Measurements from ENCODE around the gene RCCD1. TPM values are rescaled to one million over a fixed set of nuclear protein-coding genes. Genes with fewer than 3 reads are reported as not detected.

Gene RCCD1
- total and polyA plus RNA-seq, 9 of the 15 experiments (the other 6 are each of a cell fraction or from before 2014, with no cell fraction given), result 11.1 to 51.4 (median 24.7) TPM

DNA sequence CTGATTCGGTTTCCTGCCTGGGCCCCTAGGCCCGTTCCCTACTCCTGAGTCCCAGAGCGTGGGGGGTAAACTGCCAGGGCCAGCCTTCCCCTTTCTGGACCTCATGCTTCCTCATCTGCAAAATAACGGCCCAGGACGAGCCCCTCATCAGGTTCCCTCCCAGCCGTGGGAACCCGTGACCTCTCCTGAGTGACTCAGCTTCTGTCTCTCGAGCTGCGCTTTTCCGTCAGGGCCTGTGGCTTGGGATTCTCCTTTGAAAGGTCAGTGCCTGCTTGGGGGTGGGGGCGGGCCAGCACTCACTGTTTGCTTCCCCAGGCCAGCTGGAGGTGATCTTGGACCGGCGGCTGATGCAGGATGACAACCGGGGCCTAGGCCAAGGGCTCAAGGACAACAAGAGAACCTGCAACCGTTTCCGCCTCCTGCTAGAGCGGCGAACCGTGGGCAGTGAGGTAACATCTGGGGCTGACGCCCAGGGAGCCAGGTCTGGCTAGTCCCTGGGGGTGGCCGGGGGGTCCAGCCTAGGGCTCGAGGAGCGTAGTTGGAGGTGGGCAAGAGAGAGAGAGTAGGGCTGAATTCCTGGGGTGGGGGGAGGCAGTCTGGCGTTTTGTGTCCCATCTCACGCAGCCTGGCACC is 38.8 kb upstream of the RCCD1 start (continued):
- TF ChIP-seq, protein P1, sequence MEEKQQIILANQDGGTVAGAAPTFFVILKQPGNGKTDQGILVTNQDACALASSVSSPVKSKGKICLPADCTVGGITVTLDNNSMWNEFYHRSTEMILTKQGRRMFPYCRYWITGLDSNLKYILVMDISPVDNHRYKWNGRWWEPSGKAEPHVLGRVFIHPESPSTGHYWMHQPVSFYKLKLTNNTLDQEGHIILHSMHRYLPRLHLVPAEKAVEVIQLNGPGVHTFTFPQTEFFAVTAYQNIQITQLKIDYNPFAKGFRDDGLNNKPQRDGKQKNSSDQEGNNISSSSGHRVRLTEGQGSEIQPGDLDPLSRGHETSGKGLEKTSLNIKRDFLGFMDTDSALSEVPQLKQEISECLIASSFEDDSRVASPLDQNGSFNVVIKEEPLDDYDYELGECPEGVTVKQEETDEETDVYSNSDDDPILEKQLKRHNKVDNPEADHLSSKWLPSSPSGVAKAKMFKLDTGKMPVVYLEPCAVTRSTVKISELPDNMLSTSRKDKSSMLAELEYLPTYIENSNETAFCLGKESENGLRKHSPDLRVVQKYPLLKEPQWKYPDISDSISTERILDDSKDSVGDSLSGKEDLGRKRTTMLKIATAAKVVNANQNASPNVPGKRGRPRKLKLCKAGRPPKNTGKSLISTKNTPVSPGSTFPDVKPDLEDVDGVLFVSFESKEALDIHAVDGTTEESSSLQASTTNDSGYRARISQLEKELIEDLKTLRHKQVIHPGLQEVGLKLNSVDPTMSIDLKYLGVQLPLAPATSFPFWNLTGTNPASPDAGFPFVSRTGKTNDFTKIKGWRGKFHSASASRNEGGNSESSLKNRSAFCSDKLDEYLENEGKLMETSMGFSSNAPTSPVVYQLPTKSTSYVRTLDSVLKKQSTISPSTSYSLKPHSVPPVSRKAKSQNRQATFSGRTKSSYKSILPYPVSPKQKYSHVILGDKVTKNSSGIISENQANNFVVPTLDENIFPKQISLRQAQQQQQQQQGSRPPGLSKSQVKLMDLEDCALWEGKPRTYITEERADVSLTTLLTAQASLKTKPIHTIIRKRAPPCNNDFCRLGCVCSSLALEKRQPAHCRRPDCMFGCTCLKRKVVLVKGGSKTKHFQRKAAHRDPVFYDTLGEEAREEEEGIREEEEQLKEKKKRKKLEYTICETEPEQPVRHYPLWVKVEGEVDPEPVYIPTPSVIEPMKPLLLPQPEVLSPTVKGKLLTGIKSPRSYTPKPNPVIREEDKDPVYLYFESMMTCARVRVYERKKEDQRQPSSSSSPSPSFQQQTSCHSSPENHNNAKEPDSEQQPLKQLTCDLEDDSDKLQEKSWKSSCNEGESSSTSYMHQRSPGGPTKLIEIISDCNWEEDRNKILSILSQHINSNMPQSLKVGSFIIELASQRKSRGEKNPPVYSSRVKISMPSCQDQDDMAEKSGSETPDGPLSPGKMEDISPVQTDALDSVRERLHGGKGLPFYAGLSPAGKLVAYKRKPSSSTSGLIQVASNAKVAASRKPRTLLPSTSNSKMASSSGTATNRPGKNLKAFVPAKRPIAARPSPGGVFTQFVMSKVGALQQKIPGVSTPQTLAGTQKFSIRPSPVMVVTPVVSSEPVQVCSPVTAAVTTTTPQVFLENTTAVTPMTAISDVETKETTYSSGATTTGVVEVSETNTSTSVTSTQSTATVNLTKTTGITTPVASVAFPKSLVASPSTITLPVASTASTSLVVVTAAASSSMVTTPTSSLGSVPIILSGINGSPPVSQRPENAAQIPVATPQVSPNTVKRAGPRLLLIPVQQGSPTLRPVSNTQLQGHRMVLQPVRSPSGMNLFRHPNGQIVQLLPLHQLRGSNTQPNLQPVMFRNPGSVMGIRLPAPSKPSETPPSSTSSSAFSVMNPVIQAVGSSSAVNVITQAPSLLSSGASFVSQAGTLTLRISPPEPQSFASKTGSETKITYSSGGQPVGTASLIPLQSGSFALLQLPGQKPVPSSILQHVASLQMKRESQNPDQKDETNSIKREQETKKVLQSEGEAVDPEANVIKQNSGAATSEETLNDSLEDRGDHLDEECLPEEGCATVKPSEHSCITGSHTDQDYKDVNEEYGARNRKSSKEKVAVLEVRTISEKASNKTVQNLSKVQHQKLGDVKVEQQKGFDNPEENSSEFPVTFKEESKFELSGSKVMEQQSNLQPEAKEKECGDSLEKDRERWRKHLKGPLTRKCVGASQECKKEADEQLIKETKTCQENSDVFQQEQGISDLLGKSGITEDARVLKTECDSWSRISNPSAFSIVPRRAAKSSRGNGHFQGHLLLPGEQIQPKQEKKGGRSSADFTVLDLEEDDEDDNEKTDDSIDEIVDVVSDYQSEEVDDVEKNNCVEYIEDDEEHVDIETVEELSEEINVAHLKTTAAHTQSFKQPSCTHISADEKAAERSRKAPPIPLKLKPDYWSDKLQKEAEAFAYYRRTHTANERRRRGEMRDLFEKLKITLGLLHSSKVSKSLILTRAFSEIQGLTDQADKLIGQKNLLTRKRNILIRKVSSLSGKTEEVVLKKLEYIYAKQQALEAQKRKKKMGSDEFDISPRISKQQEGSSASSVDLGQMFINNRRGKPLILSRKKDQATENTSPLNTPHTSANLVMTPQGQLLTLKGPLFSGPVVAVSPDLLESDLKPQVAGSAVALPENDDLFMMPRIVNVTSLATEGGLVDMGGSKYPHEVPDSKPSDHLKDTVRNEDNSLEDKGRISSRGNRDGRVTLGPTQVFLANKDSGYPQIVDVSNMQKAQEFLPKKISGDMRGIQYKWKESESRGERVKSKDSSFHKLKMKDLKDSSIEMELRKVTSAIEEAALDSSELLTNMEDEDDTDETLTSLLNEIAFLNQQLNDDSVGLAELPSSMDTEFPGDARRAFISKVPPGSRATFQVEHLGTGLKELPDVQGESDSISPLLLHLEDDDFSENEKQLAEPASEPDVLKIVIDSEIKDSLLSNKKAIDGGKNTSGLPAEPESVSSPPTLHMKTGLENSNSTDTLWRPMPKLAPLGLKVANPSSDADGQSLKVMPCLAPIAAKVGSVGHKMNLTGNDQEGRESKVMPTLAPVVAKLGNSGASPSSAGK (IDR thresholded peaks at IDR 0.05), result peak; percentile 74
- TF ChIP-seq HNRNPH1 (optimal IDR thresholded peaks at IDR 0.05; ENCODE audit: low read depth, low read length) (no peak), LCOR (CRISPR knock-in tag; IDR thresholded peaks at IDR 0.05) (0 out of 2 replicates have a peak, but pooled peaks have one; percentile 30), LEF1 (IDR thresholded peaks at IDR 0.05) (0 out of 2 replicates have a peak, but pooled peaks have one; percentile 40), PCBP2 (IDR thresholded peaks at IDR 0.05; ENCODE audit: low read depth, low read length, poor library complexity, severe bottlenecking) (no peak), NCOA1 (IDR thresholded peaks at IDR 0.05; ENCODE audit: low read depth) (no peak; the same call in 1 of the 2 replicates), POLR2AphosphoS2 (IDR thresholded peaks at IDR 0.05; ENCODE audit: low read length) (0 out of 2 replicates have a peak, but pooled peaks have one; percentile 77), POLR2AphosphoS5 (IDR thresholded peaks at IDR 0.05; ENCODE audit: control insufficient read depth, insufficient read depth, low read depth, low read length) (peak; percentile 30; the same call in 1 of the 2 replicates), ZNF699 (CRISPR knock-in tag; IDR thresholded peaks at IDR 0.05; ENCODE audit: insufficient replicate concordance) (no peak)
- TF ChIP-seq, protein P2, sequence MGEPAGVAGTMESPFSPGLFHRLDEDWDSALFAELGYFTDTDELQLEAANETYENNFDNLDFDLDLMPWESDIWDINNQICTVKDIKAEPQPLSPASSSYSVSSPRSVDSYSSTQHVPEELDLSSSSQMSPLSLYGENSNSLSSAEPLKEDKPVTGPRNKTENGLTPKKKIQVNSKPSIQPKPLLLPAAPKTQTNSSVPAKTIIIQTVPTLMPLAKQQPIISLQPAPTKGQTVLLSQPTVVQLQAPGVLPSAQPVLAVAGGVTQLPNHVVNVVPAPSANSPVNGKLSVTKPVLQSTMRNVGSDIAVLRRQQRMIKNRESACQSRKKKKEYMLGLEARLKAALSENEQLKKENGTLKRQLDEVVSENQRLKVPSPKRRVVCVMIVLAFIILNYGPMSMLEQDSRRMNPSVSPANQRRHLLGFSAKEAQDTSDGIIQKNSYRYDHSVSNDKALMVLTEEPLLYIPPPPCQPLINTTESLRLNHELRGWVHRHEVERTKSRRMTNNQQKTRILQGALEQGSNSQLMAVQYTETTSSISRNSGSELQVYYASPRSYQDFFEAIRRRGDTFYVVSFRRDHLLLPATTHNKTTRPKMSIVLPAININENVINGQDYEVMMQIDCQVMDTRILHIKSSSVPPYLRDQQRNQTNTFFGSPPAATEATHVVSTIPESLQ (CRISPR knock-in tag; IDR thresholded peaks at IDR 0.05), result no peak
- TF ChIP-seq, protein P3, sequence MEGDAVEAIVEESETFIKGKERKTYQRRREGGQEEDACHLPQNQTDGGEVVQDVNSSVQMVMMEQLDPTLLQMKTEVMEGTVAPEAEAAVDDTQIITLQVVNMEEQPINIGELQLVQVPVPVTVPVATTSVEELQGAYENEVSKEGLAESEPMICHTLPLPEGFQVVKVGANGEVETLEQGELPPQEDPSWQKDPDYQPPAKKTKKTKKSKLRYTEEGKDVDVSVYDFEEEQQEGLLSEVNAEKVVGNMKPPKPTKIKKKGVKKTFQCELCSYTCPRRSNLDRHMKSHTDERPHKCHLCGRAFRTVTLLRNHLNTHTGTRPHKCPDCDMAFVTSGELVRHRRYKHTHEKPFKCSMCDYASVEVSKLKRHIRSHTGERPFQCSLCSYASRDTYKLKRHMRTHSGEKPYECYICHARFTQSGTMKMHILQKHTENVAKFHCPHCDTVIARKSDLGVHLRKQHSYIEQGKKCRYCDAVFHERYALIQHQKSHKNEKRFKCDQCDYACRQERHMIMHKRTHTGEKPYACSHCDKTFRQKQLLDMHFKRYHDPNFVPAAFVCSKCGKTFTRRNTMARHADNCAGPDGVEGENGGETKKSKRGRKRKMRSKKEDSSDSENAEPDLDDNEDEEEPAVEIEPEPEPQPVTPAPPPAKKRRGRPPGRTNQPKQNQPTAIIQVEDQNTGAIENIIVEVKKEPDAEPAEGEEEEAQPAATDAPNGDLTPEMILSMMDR (IDR thresholded peaks at IDR 0.05 in 2 of 3, conservative IDR thresholded peaks at IDR 0.05 in 1 of 3; ENCODE audit: insufficient read depth in 2 of 3, low read depth in 1 of 3, low read length in 3 of 3), result peak in 2 of 3 experiments; percentile 24 to 31; a peak in 2 of 6 replicates

All from K562 (cell line).